GM19099 (cell line): Measurements from ENCODE around the gene FAM222A.

ENCODE experiments used
- POLR2A ChIP-seq: IDR thresholded peaks from 3 replicates; pipeline ENCODE4 v1.6.1; 2011; ENCODE audit warnings: low read depth; ENCODE audit not compliant: insufficient read length; ENCODE audit errors: extremely low read depth

The FAM222A gene

GRCh38 chr12:109815225-109815624, 101.6 kb downstream of the FAM222A start:
- TF ChIP-seq POLR2A: no peak

DNA sequence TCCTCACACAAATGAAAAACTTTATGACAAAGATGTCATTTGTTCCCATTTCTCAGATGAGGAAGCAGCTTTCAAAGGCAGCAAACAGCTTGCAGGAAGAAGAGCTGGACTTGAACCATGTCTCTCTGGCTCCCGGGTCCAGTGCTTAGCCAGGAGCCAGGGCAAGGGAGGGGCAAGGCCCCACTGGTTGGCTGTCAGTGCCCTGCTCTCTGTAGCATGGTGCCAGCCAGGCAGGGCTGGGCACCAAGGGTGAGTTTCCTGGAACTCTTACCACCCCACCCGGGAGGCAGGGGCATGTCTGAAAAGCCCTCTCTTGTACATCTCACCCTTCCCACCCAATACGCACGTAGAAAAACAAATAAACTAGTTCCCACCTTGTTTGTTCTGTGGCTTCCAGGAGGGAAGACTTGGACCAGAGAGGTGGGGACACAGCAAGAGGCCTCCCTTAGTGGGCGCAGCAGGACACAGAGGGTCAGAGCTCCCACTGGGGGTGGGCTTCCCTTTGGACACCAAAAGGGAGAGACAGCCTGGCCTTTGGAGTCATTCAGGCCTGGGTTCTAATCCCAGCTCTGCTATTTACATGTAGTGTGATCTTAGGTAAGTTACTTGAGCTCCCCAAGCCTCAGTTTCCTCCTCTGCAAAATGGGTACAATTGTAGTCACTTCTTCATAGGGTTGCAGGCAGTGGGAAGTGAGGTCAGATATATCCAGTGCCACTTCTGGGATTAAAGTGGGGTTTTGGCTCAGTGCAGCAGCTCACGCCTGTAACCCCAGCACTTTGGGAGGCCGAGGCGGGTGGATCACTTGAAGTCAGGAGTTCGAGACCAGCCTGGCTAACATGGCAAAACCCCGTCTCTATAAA, 102.4 kb downstream of the FAM222A start:
- TF ChIP-seq POLR2A: no peak

DNA sequence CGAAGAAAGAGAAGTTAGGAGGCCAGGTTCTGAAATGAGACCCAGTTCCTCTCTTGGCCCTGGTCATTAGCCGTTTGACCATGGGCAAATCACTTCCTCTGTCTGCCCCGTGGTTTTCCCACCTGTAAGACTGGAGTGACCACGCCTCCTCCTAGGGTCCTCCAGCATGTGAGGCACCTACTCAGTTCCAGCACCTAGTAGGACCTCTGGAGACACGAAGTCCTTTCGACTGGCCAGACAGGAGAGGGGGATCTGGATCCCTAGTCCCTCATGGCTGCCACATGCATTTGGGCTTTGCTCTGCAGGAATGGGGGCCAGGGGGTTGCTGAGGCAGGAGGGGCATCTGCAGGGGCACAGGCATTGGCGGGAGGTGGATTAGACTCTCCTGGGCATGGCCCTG, 103.2 kb downstream of the FAM222A start:
- no peak for TF ChIP-seq POLR2A

GRCh38 chr12:109817627-109818231, 104.1 kb downstream of the FAM222A start:
- TF ChIP-seq POLR2A: no peak

DNA sequence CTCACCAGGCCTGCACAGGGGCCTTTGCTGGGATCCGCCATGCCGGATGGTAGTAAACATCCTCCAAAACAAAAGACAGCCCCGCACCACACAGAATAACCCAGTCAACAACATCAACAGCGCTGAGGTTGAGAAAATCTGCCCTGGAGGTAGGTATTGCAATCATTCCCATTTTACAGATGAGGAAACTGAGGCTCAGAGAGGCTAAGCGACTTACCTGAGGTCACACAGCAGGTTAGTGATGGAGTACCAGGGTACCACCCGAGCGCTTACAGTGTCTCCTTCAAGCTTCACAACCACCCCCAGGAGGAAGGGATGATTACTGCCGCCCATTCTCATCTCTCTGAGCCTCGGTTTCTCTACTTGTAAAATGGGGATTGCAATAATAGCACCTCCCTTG, 104.6 kb downstream of the FAM222A start:
- TF ChIP-seq POLR2A: no peak

DNA sequence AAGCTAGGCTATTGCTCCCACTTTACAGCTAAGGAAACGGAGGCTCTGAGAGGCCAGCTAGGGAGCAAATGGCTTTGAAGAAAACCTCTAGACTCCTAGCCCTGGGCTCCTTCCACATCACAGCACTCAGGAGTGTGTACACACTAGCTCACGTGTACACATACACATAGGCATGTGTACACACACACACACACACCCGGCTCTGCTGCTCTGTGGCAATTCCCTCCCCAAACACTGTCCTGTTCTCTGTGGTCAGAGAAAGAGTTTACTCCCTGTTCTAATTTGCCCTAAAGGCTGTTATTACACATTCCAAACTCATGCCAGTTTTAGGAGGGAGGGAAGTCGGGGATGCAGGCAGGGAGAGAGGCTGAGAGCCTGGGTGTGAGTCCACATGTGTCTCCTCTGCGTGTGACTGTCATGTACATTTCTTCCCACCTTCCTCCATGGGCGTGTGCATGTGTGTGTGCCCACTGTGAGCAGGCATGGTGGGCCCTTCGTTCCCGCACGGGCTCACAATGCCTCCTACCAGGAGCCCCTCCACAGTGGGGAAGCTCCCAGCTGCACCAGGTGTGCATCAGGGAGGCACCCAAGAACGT, 105.4 kb downstream of the FAM222A start:
- no peak for TF ChIP-seq POLR2A
